Endothelial cell (in vitro differentiated cells): Measurements from ENCODE around the gene CCT7. TPM values are rescaled to one million over a fixed set of nuclear protein-coding genes. Genes with fewer than 3 reads are reported as not detected.
A peak's percentile ranks its signal among the peaks of the same experiment; 100 is the strongest.
"Not testable (repeated sequence)": the region's sequence is repeated elsewhere in the genome, so short reads cannot be mapped to it uniquely, and the experiment has no call there.

Experiments used
- DNase-seq: peaks from one replicate; pipeline ENCODE4 v3.0.0; 2021; ENCODE audit warnings: low spot score
- H3K27ac Mint-ChIP-seq: one replicate; pipeline ENCODE4 v1.8.0; 2021; ENCODE audit warnings: mixed read lengths, inconsistent platforms; ENCODE audit not compliant: unreplicated experiment
- H3K27me3 Mint-ChIP-seq: one replicate; pipeline ENCODE4 v1.8.0; 2021; ENCODE audit warnings: mild to moderate bottlenecking, moderate library complexity, mixed read lengths, inconsistent platforms; ENCODE audit not compliant: unreplicated experiment
- H3K36me3 Mint-ChIP-seq: one replicate; pipeline ENCODE4 v1.8.0; 2021; ENCODE audit warnings: mild to moderate bottlenecking, low read depth, mixed read lengths, inconsistent platforms; ENCODE audit not compliant: unreplicated experiment
- H3K4me1 Mint-ChIP-seq: one replicate; pipeline ENCODE4 v1.8.0; 2021; ENCODE audit warnings: mild to moderate bottlenecking, mixed read lengths, inconsistent platforms; ENCODE audit not compliant: unreplicated experiment
- H3K4me3 Mint-ChIP-seq: one replicate; pipeline ENCODE4 v1.8.0; 2021; ENCODE audit warnings: mild to moderate bottlenecking, mixed read lengths, inconsistent platforms; ENCODE audit not compliant: unreplicated experiment
- H3K9me3 Mint-ChIP-seq: one replicate; pipeline ENCODE4 v1.8.0; 2021; ENCODE audit warnings: mixed read lengths, inconsistent platforms; ENCODE audit not compliant: unreplicated experiment
- CTCF ChIP-seq: fragments of 200-600 bp; sonication (generic); IDR thresholded peaks from one replicate; pipeline ENCODE4 v1.5.0; 2021; ENCODE audit warnings: antibody characterized with exemption; ENCODE audit not compliant: unreplicated experiment
- long read RNA-seq: library from polyadenylated mRNA; unstranded; transcript quantifications from one replicate; pipeline ENCODE4 v2.0.0, GENCODE V29; 2020; ENCODE audit not compliant: unreplicated experiment
- total RNA-seq: library from RNA; stranded (reverse); fragmentation: NEBNext Ultra II Directional; extraction: Animal tissue kit (Norgen Biotek cat#: 25700); gene quantifications from one replicate; pipeline ENCODE4 v1.2.1, GENCODE V29; 2021; ENCODE audit not compliant: unreplicated experiment

Gene CCT7
- 183 TPM for total RNA-seq
- long read RNA-seq, transcript CCT7-201 (12 exons, 1,916 nt), result major isoform, 219 of 235 reads
- long read RNA-seq, partial matches to known transcripts, result 6 of 235 reads
- long read RNA-seq, other reads (novel, unspliced or antisense), result 9 of 235 reads

GRCh38 chr2:73233932-73234832 lies at the start of gene CCT7:
CCT7 (plus strand) TSS chr2:73234308; CDS start chr2:73234379, 71 bp downstream.
- Mint-ChIP-seq H3K27ac (peak within 1 kb of the TSS; percentile 88), H3K9me3 (no peaks in the 10 kb centered on the region), H3K4me1 (peaks cover 28% of the 10 kb centered on the region), H3K27me3 (peaks cover 19% of the 10 kb centered on the region), H3K36me3 (peaks cover 9% of the 10 kb centered on the region), H3K4me3 (peak within 1 kb of the TSS; percentile 98)
- TF ChIP-seq CTCF, result no peak
- peak; percentile 70 for DNase-seq

- peaks cover 5% of the 10 kb centered on the region for H3K4me1 Mint-ChIP-seq
- no peaks in the 10 kb centered on the region for H3K9me3 Mint-ChIP-seq
- no peak for DNase-seq
- no peak overlapping the region for H3K27ac Mint-ChIP-seq
- no peaks in the 10 kb centered on the region for H3K36me3 Mint-ChIP-seq
- H3K4me3 Mint-ChIP-seq, result no peak overlapping the region
- TF ChIP-seq CTCF, result no peak
- peaks cover 14% of the 10 kb centered on the region for H3K27me3 Mint-ChIP-seq
These were observed 48.1 kb upstream of the CCT7 start for GRCh38 chr2:73185965-73186364.

GRCh38 chr2:73187549-73187948 lies 46.6 kb upstream of the CCT7 start:
- H3K27ac Mint-ChIP-seq, result no peak overlapping the region
- no peaks in the 10 kb centered on the region for H3K36me3 Mint-ChIP-seq
- H3K9me3 Mint-ChIP-seq, result no peaks in the 10 kb centered on the region
- H3K27me3 Mint-ChIP-seq, result peaks cover 12% of the 10 kb centered on the region
- no peak for DNase-seq
- no peak for TF ChIP-seq CTCF
- H3K4me3 Mint-ChIP-seq, result no peak overlapping the region
- H3K4me1 Mint-ChIP-seq, result peaks cover 5% of the 10 kb centered on the region

- TF ChIP-seq CTCF, result no peak
- no peak for DNase-seq
- Mint-ChIP-seq H3K9me3 (no peaks in the 10 kb centered on the region), H3K27me3 (peaks cover 5% of the 10 kb centered on the region), H3K27ac (no peak overlapping the region), H3K4me3 (no peak overlapping the region), H3K4me1 (no peaks in the 10 kb centered on the region), H3K36me3 (peaks cover 3% of the 10 kb centered on the region)
These were observed 36.5 kb upstream of the CCT7 start for GRCh38 chr2:73197579-73197978.

GRCh38 chr2:73200281-73200680 lies 33.8 kb upstream of the CCT7 start:
- H3K36me3 Mint-ChIP-seq, H3K4me1 Mint-ChIP-seq, DNase-seq, H3K4me3 Mint-ChIP-seq, H3K27ac Mint-ChIP-seq, H3K9me3 Mint-ChIP-seq: not testable (repeated sequence)
- H3K27me3 Mint-ChIP-seq, result peaks cover 11% of the 10 kb centered on the region
